CD4-positive, alpha-beta memory T cell (primary cell): Measurements from ENCODE around the gene KRTAP10-4. TPM values are rescaled to one million over a fixed set of nuclear protein-coding genes. Genes with fewer than 3 reads are reported as not detected.

Experiments
- CTCF ChIA-PET: fragments of 350-600 bp; sonication (Branson Sonifier 250); formaldehyde crosslinking; loops from one replicate; lab custom pipeline; 2021; ENCODE audit warnings: inconsistent platforms; ENCODE audit not compliant: partially characterized antibody; lab: Charles Lee
- POLR2A ChIA-PET: fragments of 350-600 bp; sonication (Branson Sonifier 250); formaldehyde crosslinking; loops from one replicate; lab custom pipeline; 2021; ENCODE audit not compliant: partially characterized antibody; lab: Charles Lee
- DNase-seq, 5 donors: peaks; one replicate each; pipeline versions ENCODE4 v3.0.0 to v3.0.0-alpha.2; 2020 to 2022; ENCODE audit warnings: mixed read lengths in 1 of 5
- H3K27ac ChIP-seq: one replicate; pipeline ENCODE4 v1.7.0; 2013; ENCODE audit warnings: low read depth, low read length
- H3K27me3 ChIP-seq: 2 replicates; pipeline ENCODE4 v1.7.0; 2013; ENCODE audit warnings: mild to moderate bottlenecking, low read length, moderate library complexity; ENCODE audit not compliant: insufficient read depth
- H3K36me3 ChIP-seq: 2 replicates; pipeline ENCODE4 v1.7.0; 2013; ENCODE audit warnings: mild to moderate bottlenecking, low read length, moderate library complexity; ENCODE audit not compliant: insufficient read depth
- H3K4me1 ChIP-seq: 2 replicates; pipeline ENCODE4 v1.7.0; 2013; ENCODE audit warnings: mild to moderate bottlenecking, low read length, moderate library complexity; ENCODE audit not compliant: insufficient read depth
- H3K4me3 ChIP-seq, 2 donors: one replicate each; pipeline ENCODE4 v1.7.0; 2013; ENCODE audit warnings: low read length in 2 of 2, mild to moderate bottlenecking in 1 of 2
- H3K9me3 ChIP-seq, 2 donors: one replicate each; pipeline ENCODE4 v1.7.0; 2013; ENCODE audit warnings: low read length in 2 of 2, control low read depth in 1 of 2; ENCODE audit not compliant: control insufficient read depth in 1 of 2
- H3K27ac Mint-ChIP-seq, 7 donors: one replicate each; pipeline ENCODE4 v1.8.0; 2020 to 2021; ENCODE audit warnings: mixed read lengths in 7 of 7, mild to moderate bottlenecking in 6 of 7, inconsistent platforms in 3 of 7, moderate library complexity in 3 of 7
- H3K27me3 Mint-ChIP-seq, 2 donors: one replicate each; pipeline ENCODE4 v1.8.0; 2020 to 2021; ENCODE audit warnings: mixed read lengths in 2 of 2
- H3K36me3 Mint-ChIP-seq, 2 donors: one replicate each; pipeline ENCODE4 v1.8.0; 2020 to 2021; ENCODE audit warnings: mixed read lengths in 2 of 2, inconsistent platforms in 1 of 2, mild to moderate bottlenecking in 1 of 2
- H3K4me1 Mint-ChIP-seq, 4 donors: one replicate each; pipeline ENCODE4 v1.8.0; 2020 to 2021; ENCODE audit warnings: mixed read lengths in 4 of 4, mild to moderate bottlenecking in 1 of 4
- H3K4me3 Mint-ChIP-seq, 8 donors: one replicate each; pipeline ENCODE4 v1.8.0; 2020 to 2021; ENCODE audit warnings: mixed read lengths in 8 of 8, mild to moderate bottlenecking in 7 of 8, moderate library complexity in 6 of 8, inconsistent platforms in 3 of 8
- H3K9me3 Mint-ChIP-seq, 8 donors: one replicate each; pipeline ENCODE4 v1.8.0; 2020 to 2021; ENCODE audit warnings: mixed read lengths in 8 of 8, mild to moderate bottlenecking in 5 of 8, inconsistent platforms in 3 of 8, moderate library complexity in 1 of 8
- intact Hi-C: fragments of 100-400 bp; cut with micrococcal nuclease; formaldehyde crosslinking; loops from one replicate; pipeline ENCODE4 v1.15.1; 2023
- polyA plus RNA-seq, 2 donors: library from polyadenylated mRNA; unstranded; fragments of 300-500 nt; fragmentation: Illumina TruSeq; gene quantifications; one replicate each; pipeline ENCODE4 v1.2.3, GENCODE V29; 2021
- total RNA-seq, 2 experiments: library from RNA; stranded (reverse); gene quantifications; one replicate each; pipeline ENCODE4 v1.2.3, GENCODE V29; 2021

The KRTAP10-4 gene
- total and polyA plus RNA-seq, 4 experiments from 2014 or later, result not detected

GRCh38 chr21:44568667-44569556 lies 4.6 kb upstream of the KRTAP10-4 start:
- no peak for DNase-seq
- H3K36me3 Mint-ChIP-seq, result no peaks in the 10 kb centered on the region
- peak overlapping the region in 2 of 7 donors; percentile 48 to 76 for H3K27ac Mint-ChIP-seq
- intact Hi-C loops, result no loop called here
- peaks cover 1 to 4% of the 10 kb centered on the region in 2 donors for H3K27me3 Mint-ChIP-seq
- H3K9me3 Mint-ChIP-seq, result peaks cover 0 to 6% (median 1%) of the 10 kb centered on the region in 8 donors
- Histone ChIP-seq H3K36me3 (no peaks in the 10 kb centered on the region), H3K9me3 (no peaks in the 10 kb centered on the region), H3K27ac (no peak overlapping the region), H3K4me3 (no peak overlapping the region), H3K4me1 (peaks cover 13% of the 10 kb centered on the region), H3K27me3 (no peaks in the 10 kb centered on the region)
- CTCF ChIA-PET, result interaction anchor here (1.1 kb wide), 1 partner anchor 173 kb away, joined by 3 read pairs; no protein-coding TSS in a partner anchor
- POLR2A ChIA-PET, result no interaction called here
- peaks cover 10 to 14% (median 11%) of the 10 kb centered on the region in 4 donors for H3K4me1 Mint-ChIP-seq
- peak overlapping the region in 1 of 8 donors; percentile 42 for H3K4me3 Mint-ChIP-seq

GRCh38 chr21:44569861-44570517 lies 3.5 kb upstream of the KRTAP10-4 start:
- no peak overlapping the region for H3K27ac Mint-ChIP-seq
- peaks cover 5 to 14% (median 8%) of the 10 kb centered on the region in 4 donors for H3K4me1 Mint-ChIP-seq

GRCh38 chr21:44571296-44571695 lies 2.2 kb upstream of the KRTAP10-4 start:
- Histone ChIP-seq H3K36me3 (no peaks in the 10 kb centered on the region), H3K27me3 (no peaks in the 10 kb centered on the region), H3K27ac (no peak overlapping the region), H3K4me3 (no peak overlapping the region), H3K4me1 (no peaks in the 10 kb centered on the region), H3K9me3 (no peaks in the 10 kb centered on the region)
- intact Hi-C loops, result no loop called here
- peaks cover 0 to 10% (median 4%) of the 10 kb centered on the region in 4 donors for H3K4me1 Mint-ChIP-seq
- ChIA-PET POLR2A (no interaction called here), CTCF (no interaction called here)
- H3K9me3 Mint-ChIP-seq, result peaks cover 0 to 8% (median 3%) of the 10 kb centered on the region in 8 donors
- peak overlapping the region in 1 of 8 donors; percentile 0 for H3K4me3 Mint-ChIP-seq
- no peaks in the 10 kb centered on the region for H3K36me3 Mint-ChIP-seq
- no peak for DNase-seq
- peak overlapping the region in 1 of 7 donors; percentile 27 for H3K27ac Mint-ChIP-seq
- peaks cover 3 to 7% of the 10 kb centered on the region in 2 donors for H3K27me3 Mint-ChIP-seq

More at GRCh38 chr21:44569861-44570517, 3.5 kb upstream of the KRTAP10-4 start:
- Mint-ChIP-seq H3K9me3 (peaks cover 0 to 6% (median 1%) of the 10 kb centered on the region in 8 donors), H3K4me3 (no peak overlapping the region), H3K36me3 (no peaks in the 10 kb centered on the region), H3K27me3 (peaks cover 3 to 7% of the 10 kb centered on the region in 2 donors)
- Histone ChIP-seq H3K9me3 (no peaks in the 10 kb centered on the region), H3K4me1 (peaks cover 7% of the 10 kb centered on the region), H3K27ac (no peak overlapping the region), H3K4me3 (no peak overlapping the region), H3K27me3 (no peaks in the 10 kb centered on the region), H3K36me3 (no peaks in the 10 kb centered on the region)
- DNase-seq, result no peak
- ChIA-PET CTCF (interaction anchor here (0.6 kb wide), 1 partner anchor 13 kb away, joined by 3 read pairs; no protein-coding TSS in a partner anchor), POLR2A (no interaction called here)
- intact Hi-C loops, result no loop called here

GRCh38 chr21:44571844-44572782 lies 1.4 kb upstream of the KRTAP10-4 start:
- no peaks in the 10 kb centered on the region for H3K36me3 ChIP-seq
- POLR2A ChIA-PET, result no interaction called here
- H3K27me3 ChIP-seq, result no peaks in the 10 kb centered on the region
- H3K27ac ChIP-seq, result no peak overlapping the region
- peaks cover 3 to 7% of the 10 kb centered on the region in 2 donors for H3K27me3 Mint-ChIP-seq
- CTCF ChIA-PET, result no interaction called here
- no peak overlapping the region for H3K4me3 Mint-ChIP-seq
- H3K36me3 Mint-ChIP-seq, result no peaks in the 10 kb centered on the region
- peaks cover 0 to 10% (median 4%) of the 10 kb centered on the region in 4 donors for H3K4me1 Mint-ChIP-seq
- intact Hi-C loops, result no loop called here
- H3K9me3 Mint-ChIP-seq, result peaks cover 0 to 14% (median 9%) of the 10 kb centered on the region in 8 donors
- no peaks in the 10 kb centered on the region for H3K9me3 ChIP-seq
- no peak overlapping the region for H3K4me3 ChIP-seq
- no peak for DNase-seq
- peak overlapping the region in 1 of 7 donors; percentile 18 for H3K27ac Mint-ChIP-seq
- no peaks in the 10 kb centered on the region for H3K4me1 ChIP-seq

GRCh38 chr21:44572959-44573583 lies 458 bp upstream of the KRTAP10-4 start:
- ChIA-PET CTCF (no interaction called here), POLR2A (no interaction called here)
- DNase-seq, result no peak
- Histone ChIP-seq H3K27me3 (no peaks in the 10 kb centered on the region), H3K9me3 (no peaks in the 10 kb centered on the region), H3K27ac (no peak overlapping the region), H3K4me3 (no peak overlapping the region), H3K36me3 (no peaks in the 10 kb centered on the region), H3K4me1 (no peaks in the 10 kb centered on the region)
- intact Hi-C loops, result no loop called here
- H3K27ac Mint-ChIP-seq, result peak overlapping the region in 2 of 7 donors; percentile 21 to 57
- H3K4me1 Mint-ChIP-seq, result peaks cover 0 to 10% (median 4%) of the 10 kb centered on the region in 4 donors
- H3K4me3 Mint-ChIP-seq, result peak overlapping the region in 1 of 8 donors; percentile 27
- H3K36me3 Mint-ChIP-seq, result peaks cover 0 to 3% of the 10 kb centered on the region in 2 donors
- peaks cover 0 to 21% (median 17%) of the 10 kb centered on the region in 8 donors for H3K9me3 Mint-ChIP-seq
- peaks cover 2 to 7% of the 10 kb centered on the region in 2 donors for H3K27me3 Mint-ChIP-seq

- peak overlapping the region in 2 of 7 donors; percentile 23 to 29 for H3K27ac Mint-ChIP-seq
Observed at GRCh38 chr21:44574457-44575306, 1.2 kb downstream of the KRTAP10-4 start.

More at GRCh38 chr21:44574457-44575306, 1.2 kb downstream of the KRTAP10-4 start:
- POLR2A ChIA-PET, result no interaction called here
- no peak for DNase-seq
- Mint-ChIP-seq H3K4me3 (no peak overlapping the region), H3K36me3 (peaks cover 0 to 4% of the 10 kb centered on the region in 2 donors), H3K9me3 (peaks cover 0 to 27% (median 18%) of the 10 kb centered on the region in 8 donors), H3K27me3 (peaks cover 2 to 7% of the 10 kb centered on the region in 2 donors), H3K4me1 (peaks cover 0 to 10% (median 4%) of the 10 kb centered on the region in 4 donors)
- intact Hi-C loops, result no loop called here
- H3K9me3 ChIP-seq, result no peaks in the 10 kb centered on the region
- CTCF ChIA-PET, result interaction anchor here (1.1 to 3.2 kb wide), 2 partner anchors 166 to 168 kb away, joined by 3 to 7 read pairs; no protein-coding TSS in a partner anchor
- H3K4me1 ChIP-seq, result no peaks in the 10 kb centered on the region
- no peaks in the 10 kb centered on the region for H3K36me3 ChIP-seq
- no peaks in the 10 kb centered on the region for H3K27me3 ChIP-seq
- no peak overlapping the region for H3K4me3 ChIP-seq
- no peak overlapping the region for H3K27ac ChIP-seq
